ENCODE data around the gene PICALM. TPM values are rescaled to one million over a fixed set of nuclear protein-coding genes. Genes with fewer than 3 reads are reported as not detected.

Gene PICALM
- total RNA-seq, 1 experiment from 2014 or later: 321 TPM

GRCh38 chr11:86060544-86060943 is 8.3 kb downstream of the PICALM start:
- Histone ChIP-seq H3K9me3 (no peaks in the 10 kb centered on the region), H3K4me3 (ENCODE audit: low read depth, low read length) (no peak overlapping the region), H3K4me1 (peaks cover 38% of the 10 kb centered on the region), H3K36me3 (ENCODE audit: control insufficient read depth, insufficient read depth, low read length) (no peaks in the 10 kb centered on the region), H3K27me3 (replicated peaks; ENCODE audit: control insufficient read depth, insufficient read depth, low read length) (no peaks in the 10 kb centered on the region)
- Mint-ChIP-seq H3K9me3 (ENCODE audit: unreplicated experiment) (peaks cover 10% of the 10 kb centered on the region), H3K4me3 (ENCODE audit: unreplicated experiment) (no peak overlapping the region), H3K27me3 (ENCODE audit: insufficient read depth, unreplicated experiment) (no peaks in the 10 kb centered on the region), H3K27ac (ENCODE audit: unreplicated experiment) (no peak overlapping the region), H3K4me1 (ENCODE audit: low read depth, unreplicated experiment) (peaks cover 46% of the 10 kb centered on the region), H3K36me3 (ENCODE audit: insufficient read depth, unreplicated experiment) (peaks cover 6% of the 10 kb centered on the region)
- POLR2A ChIA-PET: no interaction called here
- no peak for TF ChIP-seq CTCF (IDR thresholded peaks at IDR 0.05; ENCODE audit: insufficient read depth in 1 of 2, low read depth in 1 of 2, low read length in 1 of 2, severe bottlenecking in 1 of 2, unreplicated experiment in 1 of 2)
- DNase-seq: no peak
- intact Hi-C loops (cut with micrococcal nuclease; ENCODE audit: unreplicated experiment): loop anchor here (10.0 kb wide), 1 partner anchor 754 kb away; no protein-coding TSS in a partner anchor
- CTCF ChIA-PET: no interaction called here
- no TSS peak for BruUV-seq (replicated peaks)

GRCh38 chr11:86058360-86058759 is 10.5 kb downstream of the PICALM start:
- no peak for DNase-seq
- intact Hi-C loops (cut with micrococcal nuclease; ENCODE audit: unreplicated experiment): no loop called here
- H3K4me1 ChIP-seq: peaks cover 39% of the 10 kb centered on the region
- BruUV-seq (replicated peaks): TSS peak; percentile 0
- Mint-ChIP-seq H3K4me3 (ENCODE audit: unreplicated experiment) (no peak overlapping the region), H3K27me3 (ENCODE audit: insufficient read depth, unreplicated experiment) (no peaks in the 10 kb centered on the region), H3K9me3 (ENCODE audit: unreplicated experiment) (peaks cover 10% of the 10 kb centered on the region), H3K36me3 (ENCODE audit: insufficient read depth, unreplicated experiment) (peaks cover 6% of the 10 kb centered on the region), H3K4me1 (ENCODE audit: low read depth, unreplicated experiment) (peaks cover 46% of the 10 kb centered on the region), H3K27ac (ENCODE audit: unreplicated experiment) (no peak overlapping the region)
- H3K9me3 ChIP-seq: no peaks in the 10 kb centered on the region
- no peaks in the 10 kb centered on the region for H3K36me3 ChIP-seq (ENCODE audit: control insufficient read depth, insufficient read depth, low read length)
- POLR2A ChIA-PET: interaction anchor here (0.6 to 1.2 kb wide), 2 partner anchors 9 to 142 kb away, joined by 3 read pairs; no protein-coding TSS in a partner anchor
- H3K27me3 ChIP-seq (replicated peaks; ENCODE audit: control insufficient read depth, insufficient read depth, low read length): no peaks in the 10 kb centered on the region
- H3K4me3 ChIP-seq (ENCODE audit: low read depth, low read length): no peak overlapping the region
- TF ChIP-seq CTCF (IDR thresholded peaks at IDR 0.05; ENCODE audit: insufficient read depth in 1 of 2, low read depth in 1 of 2, low read length in 1 of 2, severe bottlenecking in 1 of 2, unreplicated experiment in 1 of 2): no peak
- CTCF ChIA-PET: no interaction called here

GRCh38 chr11:86056351-86056854 is 12.5 kb downstream of the PICALM start:
- Histone ChIP-seq H3K4me1 (peaks cover 49% of the 10 kb centered on the region), H3K27me3 (replicated peaks; ENCODE audit: control insufficient read depth, insufficient read depth, low read length) (no peaks in the 10 kb centered on the region), H3K36me3 (ENCODE audit: control insufficient read depth, insufficient read depth, low read length) (no peaks in the 10 kb centered on the region), H3K4me3 (ENCODE audit: low read depth, low read length) (no peak overlapping the region), H3K9me3 (no peaks in the 10 kb centered on the region)
- H3K27me3 Mint-ChIP-seq (ENCODE audit: insufficient read depth, unreplicated experiment): no peaks in the 10 kb centered on the region
- H3K4me1 Mint-ChIP-seq (ENCODE audit: low read depth, unreplicated experiment): peaks cover 55% of the 10 kb centered on the region
- intact Hi-C loops (cut with micrococcal nuclease; ENCODE audit: unreplicated experiment): no loop called here
- H3K27ac Mint-ChIP-seq (ENCODE audit: unreplicated experiment): no peak overlapping the region
- H3K36me3 Mint-ChIP-seq (ENCODE audit: insufficient read depth, unreplicated experiment): peaks cover 13% of the 10 kb centered on the region
- ChIA-PET CTCF (no interaction called here), POLR2A (no interaction called here)
- peak in 1 of 2 experiments; percentile 14 for TF ChIP-seq CTCF (IDR thresholded peaks at IDR 0.05; ENCODE audit: insufficient read depth in 1 of 2, low read depth in 1 of 2, low read length in 1 of 2, severe bottlenecking in 1 of 2, unreplicated experiment in 1 of 2)
- H3K9me3 Mint-ChIP-seq (ENCODE audit: unreplicated experiment): peaks cover under 1% of the 10 kb centered on the region
- no peak overlapping the region for H3K4me3 Mint-ChIP-seq (ENCODE audit: unreplicated experiment)
- DNase-seq: no peak
- BruUV-seq (replicated peaks): no TSS peak

Measured in Caco-2 (cell line).